MM.1S (cell line): ENCODE data around the gene MACROH2A2.

ENCODE experiments used
- EZH2 ChIP-seq: fragments of 300-600 bp; sonication (generic); optimal IDR thresholded peaks from 2 replicates; pipeline ENCODE3; 2017; ENCODE audit warnings: low read depth, mild to moderate bottlenecking, antibody characterized with exemption, low read length, mixed read lengths
- EZH2phosphoT487 ChIP-seq: fragments of 300-600 bp; sonication (generic); IDR thresholded peaks from 2 replicates; pipeline ENCODE4 v1.6.1; 2018; ENCODE audit warnings: antibody characterized with exemption, low read length
- TF ChIP-seq, protein P1 (sequence below): fragments of 300-600 bp; sonication (generic); IDR thresholded peaks from 2 replicates; pipeline ENCODE4 v1.5.1; 2016; ENCODE audit warnings: antibody characterized with exemption, low read length, mixed read lengths

DNA sequence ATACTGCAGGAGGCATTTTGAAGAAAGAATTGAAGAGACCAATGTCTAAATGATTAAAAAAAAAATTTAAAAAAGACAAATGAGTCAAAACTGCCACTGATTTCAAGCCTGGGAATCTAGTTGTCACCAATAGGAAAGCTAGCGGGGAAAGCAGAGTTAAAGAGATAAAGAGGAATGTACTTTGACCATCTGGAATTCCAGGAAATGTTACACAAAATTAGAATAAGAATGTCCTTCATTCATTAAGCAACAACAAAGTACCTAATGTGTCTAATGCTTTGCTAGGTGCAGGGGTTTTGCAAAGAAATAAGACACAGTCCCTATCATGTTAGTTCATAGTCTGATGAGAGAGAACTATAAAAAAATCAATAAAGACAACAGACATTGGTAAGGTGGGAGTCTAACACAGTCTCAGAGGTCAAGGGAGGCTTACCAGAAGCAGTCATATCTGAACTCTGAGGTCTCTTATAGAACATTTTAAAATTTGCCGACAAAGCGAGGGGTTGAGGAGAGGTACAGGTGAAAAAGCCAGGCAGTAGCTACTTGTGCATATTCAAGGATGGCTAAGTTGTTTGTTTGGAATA lies 102.7 kb downstream of the MACROH2A2 start:
- TF ChIP-seq, protein P1, sequence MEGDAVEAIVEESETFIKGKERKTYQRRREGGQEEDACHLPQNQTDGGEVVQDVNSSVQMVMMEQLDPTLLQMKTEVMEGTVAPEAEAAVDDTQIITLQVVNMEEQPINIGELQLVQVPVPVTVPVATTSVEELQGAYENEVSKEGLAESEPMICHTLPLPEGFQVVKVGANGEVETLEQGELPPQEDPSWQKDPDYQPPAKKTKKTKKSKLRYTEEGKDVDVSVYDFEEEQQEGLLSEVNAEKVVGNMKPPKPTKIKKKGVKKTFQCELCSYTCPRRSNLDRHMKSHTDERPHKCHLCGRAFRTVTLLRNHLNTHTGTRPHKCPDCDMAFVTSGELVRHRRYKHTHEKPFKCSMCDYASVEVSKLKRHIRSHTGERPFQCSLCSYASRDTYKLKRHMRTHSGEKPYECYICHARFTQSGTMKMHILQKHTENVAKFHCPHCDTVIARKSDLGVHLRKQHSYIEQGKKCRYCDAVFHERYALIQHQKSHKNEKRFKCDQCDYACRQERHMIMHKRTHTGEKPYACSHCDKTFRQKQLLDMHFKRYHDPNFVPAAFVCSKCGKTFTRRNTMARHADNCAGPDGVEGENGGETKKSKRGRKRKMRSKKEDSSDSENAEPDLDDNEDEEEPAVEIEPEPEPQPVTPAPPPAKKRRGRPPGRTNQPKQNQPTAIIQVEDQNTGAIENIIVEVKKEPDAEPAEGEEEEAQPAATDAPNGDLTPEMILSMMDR: no peak
- no peak for TF ChIP-seq EZH2
- no peak for TF ChIP-seq EZH2phosphoT487
